Subcutaneous adipose tissue (tissue), 4 donors: Measurements from ENCODE around the gene HIPK1. TPM values are rescaled to one million over a fixed set of nuclear protein-coding genes. Genes with fewer than 3 reads are reported as not detected.

Source experiments
- total RNA-seq, 4 donors: library from RNA; depleted of rRNA; stranded (reverse); fragments of >200 nt; gene quantifications; one replicate each; pipeline ENCODE4 v1.1.0, GENCODE V29; 2016
- TF ChIP-seq, protein P1 (sequence below): fragments of 450-650 bp; IDR thresholded peaks from one replicate; pipeline ENCODE4 v1.5.1; 2016; ENCODE audit warnings: low read depth, mild to moderate bottlenecking, control low read depth, antibody characterized with exemption, moderate library complexity

Gene HIPK1
- total RNA-seq, 4 donors from 2014 or later, result 51.0 to 74.5 (median 53.3) TPM

DNA sequence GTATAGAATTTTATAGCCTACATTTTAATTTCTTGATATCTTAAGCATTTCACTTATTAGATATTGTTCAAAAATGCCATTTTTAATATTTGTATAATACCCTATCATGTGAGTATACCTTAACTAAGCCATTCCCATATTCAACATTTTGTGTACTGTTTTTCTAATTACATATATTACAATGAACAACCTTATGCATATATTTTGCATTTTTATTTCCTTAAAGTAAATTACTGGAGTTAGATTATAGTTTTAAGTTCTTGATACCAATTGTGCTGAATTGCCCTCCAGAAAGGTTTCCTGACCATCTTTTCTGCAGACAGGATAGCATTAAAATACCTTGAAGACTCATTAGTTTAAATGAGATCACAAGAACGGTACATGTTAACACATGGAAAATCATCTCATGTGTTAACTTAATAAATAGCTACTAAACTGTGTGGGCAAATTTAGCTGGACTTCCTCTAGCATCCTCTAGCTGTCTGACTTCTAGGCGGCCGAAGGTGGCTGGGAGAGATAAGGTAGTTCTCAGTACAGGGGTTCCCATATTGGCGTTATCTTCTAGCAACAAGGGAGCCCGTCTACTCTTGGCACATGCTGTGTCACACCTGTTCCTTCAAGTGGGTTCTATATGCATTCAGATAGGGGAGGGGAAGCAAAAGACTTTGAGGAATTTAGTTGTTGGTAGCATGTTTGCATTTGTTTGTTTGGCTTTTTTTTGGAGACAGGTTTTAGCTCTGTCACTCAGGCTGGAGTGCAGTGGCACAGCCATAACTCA lies 15.0 kb upstream of the HIPK1 start:
- TF ChIP-seq, protein P1, sequence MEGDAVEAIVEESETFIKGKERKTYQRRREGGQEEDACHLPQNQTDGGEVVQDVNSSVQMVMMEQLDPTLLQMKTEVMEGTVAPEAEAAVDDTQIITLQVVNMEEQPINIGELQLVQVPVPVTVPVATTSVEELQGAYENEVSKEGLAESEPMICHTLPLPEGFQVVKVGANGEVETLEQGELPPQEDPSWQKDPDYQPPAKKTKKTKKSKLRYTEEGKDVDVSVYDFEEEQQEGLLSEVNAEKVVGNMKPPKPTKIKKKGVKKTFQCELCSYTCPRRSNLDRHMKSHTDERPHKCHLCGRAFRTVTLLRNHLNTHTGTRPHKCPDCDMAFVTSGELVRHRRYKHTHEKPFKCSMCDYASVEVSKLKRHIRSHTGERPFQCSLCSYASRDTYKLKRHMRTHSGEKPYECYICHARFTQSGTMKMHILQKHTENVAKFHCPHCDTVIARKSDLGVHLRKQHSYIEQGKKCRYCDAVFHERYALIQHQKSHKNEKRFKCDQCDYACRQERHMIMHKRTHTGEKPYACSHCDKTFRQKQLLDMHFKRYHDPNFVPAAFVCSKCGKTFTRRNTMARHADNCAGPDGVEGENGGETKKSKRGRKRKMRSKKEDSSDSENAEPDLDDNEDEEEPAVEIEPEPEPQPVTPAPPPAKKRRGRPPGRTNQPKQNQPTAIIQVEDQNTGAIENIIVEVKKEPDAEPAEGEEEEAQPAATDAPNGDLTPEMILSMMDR, result no peak

DNA sequence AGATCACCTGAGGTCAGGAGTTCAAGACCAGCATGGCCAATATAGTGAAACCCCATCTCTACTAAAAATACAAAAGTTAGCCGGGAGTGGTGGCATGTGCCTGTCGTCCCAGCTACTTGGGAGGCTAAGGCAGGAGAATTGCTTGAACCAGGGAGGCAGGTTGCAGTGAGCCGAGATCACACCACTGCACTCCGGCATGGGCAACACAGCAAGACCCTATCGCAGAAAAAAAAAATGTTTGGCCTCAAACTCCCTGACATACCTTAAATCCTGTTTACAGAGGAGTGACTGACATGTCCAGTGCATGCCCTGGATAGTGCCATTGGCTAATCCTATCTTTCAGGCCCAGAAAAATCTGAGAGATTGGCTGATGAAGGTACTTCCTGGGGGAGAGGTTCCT lies 12.2 kb upstream of the HIPK1 start:
- TF ChIP-seq, protein P1, result no peak

DNA sequence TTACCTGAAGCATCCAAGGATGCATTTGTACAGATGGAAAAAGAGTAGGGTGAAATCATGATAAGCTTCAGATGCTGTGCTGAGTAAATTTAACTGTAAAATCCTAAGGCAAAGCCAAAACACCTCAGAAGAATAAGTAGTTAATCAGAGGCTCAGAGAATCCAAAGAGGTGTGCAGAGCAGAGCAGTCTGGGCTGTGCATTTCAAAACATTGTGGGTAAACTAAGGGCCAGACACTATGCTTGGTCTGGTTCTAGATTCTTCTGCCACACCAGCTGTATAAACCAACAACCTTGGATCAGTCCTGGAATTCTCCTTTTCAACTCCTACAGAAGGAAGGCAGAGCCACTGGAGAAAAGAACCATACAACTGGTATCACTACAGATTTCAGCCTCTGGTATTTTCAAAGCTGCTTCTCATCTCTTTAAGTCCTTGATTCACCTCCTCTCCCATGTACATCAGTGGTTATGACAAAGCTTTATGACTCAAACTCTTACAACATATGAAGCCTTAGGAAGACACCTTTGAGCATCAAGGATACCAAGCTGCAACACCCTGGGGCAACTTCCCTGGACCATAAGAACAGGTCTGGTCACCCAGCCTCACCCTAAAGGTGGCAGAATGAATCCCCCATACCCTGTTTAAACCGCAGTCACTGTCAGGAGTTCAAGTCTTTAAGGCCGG lies 11.6 kb upstream of the HIPK1 start:
- TF ChIP-seq, protein P1, result no peak

DNA sequence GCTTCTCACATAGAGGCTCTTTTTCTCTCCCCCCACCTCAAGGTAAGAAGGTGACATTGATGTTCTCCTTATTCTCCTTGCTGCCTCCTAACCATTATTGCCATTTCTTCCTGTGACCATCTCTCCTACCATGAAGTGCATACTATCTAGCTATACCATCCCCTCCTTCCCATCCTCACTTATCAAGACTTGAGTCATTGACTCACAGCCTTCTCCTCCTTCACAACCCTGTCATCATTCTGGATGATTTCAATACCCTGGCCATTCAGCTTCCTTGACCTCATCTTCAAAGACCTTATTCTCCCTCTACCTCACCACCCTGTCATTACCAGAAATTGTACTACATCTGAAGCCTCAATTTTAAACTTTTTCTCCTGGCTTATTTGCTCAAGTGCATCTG lies 10.9 kb upstream of the HIPK1 start:
- TF ChIP-seq, protein P1, result no peak

DNA sequence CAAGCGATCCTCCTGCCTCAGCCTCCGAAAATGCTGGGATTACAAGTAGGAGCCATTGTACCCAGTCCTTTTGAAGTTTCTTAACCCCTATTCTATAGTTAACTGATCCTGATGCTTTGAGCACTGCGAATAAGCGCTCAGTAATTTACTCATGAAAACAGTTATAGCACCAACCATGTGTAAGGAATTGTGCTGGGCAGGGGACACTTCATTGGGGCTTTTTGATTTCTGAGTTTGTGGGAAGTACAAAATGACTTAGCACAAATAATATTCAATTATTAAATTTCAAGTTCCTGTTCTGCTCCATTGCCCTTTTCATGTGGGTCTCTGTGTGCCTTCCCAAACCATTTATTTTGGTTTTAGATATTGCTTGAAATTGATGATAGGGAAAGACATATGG lies 6.2 kb upstream of the HIPK1 start:
- TF ChIP-seq, protein P1, result no peak

DNA sequence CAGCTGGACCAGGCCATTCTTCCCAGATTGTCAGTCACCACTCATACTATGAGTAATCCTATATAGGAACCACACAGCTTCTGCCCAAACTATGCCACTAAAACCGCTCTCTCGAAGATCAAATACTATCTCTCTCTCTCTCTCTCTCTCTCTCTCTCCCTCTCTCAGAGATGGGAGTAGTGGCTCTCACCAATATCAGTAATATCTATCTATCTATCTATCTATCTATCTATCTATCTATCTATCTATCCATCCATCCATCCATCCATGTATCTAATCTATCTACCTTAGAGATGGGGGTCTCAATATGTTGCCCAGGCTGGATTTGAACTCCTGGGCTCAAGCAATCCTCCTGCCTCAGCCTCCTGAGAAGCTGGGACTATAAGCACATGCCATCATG lies 4.7 kb upstream of the HIPK1 start:
- TF ChIP-seq, protein P1, result no peak

DNA sequence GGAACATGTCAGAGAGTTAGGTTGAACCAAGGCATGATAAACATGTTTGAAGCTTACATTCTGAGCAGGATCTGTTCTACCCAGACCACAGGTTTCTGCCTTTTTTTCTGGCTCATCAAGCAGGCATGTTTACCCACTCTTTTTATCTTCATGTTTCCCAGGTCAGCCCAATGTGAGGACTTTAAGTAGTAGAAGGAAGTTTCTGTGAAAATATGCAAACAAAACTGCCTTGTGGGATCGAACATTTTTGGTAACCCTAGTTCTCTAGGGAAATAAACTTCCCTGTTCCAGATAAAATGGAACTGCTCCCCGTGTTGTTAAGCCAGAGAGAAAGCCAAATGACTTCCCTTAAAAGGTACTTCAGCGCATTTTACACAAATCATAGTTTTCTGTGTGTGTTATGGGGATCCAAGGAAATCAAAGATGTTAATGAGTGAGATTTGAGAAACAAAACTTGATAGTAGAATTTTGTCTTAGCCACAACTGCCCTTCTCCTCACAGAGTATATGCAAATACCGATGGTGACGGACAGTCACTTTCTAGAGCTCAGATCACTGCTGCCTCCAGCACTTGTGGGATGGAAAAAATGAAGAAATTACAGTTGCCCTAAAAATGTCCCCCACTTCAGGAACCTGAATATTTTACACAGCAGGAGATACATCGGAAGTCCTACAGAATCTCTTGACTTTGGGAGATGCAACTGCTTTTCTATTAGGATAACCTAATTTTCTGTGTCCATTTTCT lies 765 bp upstream of the HIPK1 start:
- TF ChIP-seq, protein P1, result no peak
